ENCODE measurements around the gene ZNF511.

- no peak for TF ChIP-seq CTCF (IDR thresholded peaks at IDR 0.05; ENCODE audit: insufficient read depth, low read length, poor library complexity, severe bottlenecking)
- TF ChIP-seq EZH2phosphoT487 (conservative IDR thresholded peaks at IDR 0.05; ENCODE audit: low read length): no peak
Measured at GRCh38 chr10:133336577-133337369, 28.1 kb downstream of the ZNF511 start, which contains the start of gene CALY.

Data from SU-DHL-6 (cell line).